BJ (cell line): ENCODE measurements around the gene ZNF738. TPM values are rescaled to one million over a fixed set of nuclear protein-coding genes. Genes with fewer than 3 reads are reported as not detected.

Source experiments
- CTCF ChIA-PET: fragments of 350-600 bp; formaldehyde crosslinking; extraction: SDS; loops from one replicate; lab custom pipeline; 2021; ENCODE audit warnings: antibody characterized with exemption, inconsistent platforms; lab: Yijun Ruan, JAX
- POLR2A ChIA-PET: fragments of 300-600 bp; sonication (Branson Sonifier 250); formaldehyde crosslinking; extraction: SDS; loops from one replicate; lab custom pipeline; 2021; ENCODE audit warnings: antibody characterized with exemption; lab: Charles Lee
- DNase-seq: peaks from one replicate; pipeline ENCODE4 v3.0.0-alpha.2; 2011; ENCODE audit warnings: low read depth
- H3K27me3 ChIP-seq: 2 replicates; pipeline ENCODE4 v1.6.0; 2011; ENCODE audit warnings: low read length; ENCODE audit not compliant: control insufficient read depth, insufficient read depth
- H3K36me3 ChIP-seq: 2 replicates; pipeline ENCODE4 v1.5.1; 2011; ENCODE audit warnings: low read length; ENCODE audit not compliant: control insufficient read depth, insufficient read depth
- H3K4me3 ChIP-seq: 2 replicates; pipeline ENCODE4 v1.5.1; 2011; ENCODE audit warnings: low read depth, mild to moderate bottlenecking, control low read depth, low read length
- polyA plus RNA-seq: library from polyadenylated mRNA; depleted of rRNA; stranded (reverse); fragments of >200 nt; gene quantifications from 2 replicates; pipeline ENCODE4 v1.2.3, GENCODE V29; 2011
- TF ChIP-seq, protein P1 (sequence below): IDR thresholded peaks from 2 replicates; pipeline ENCODE4 v1.5.1; 2011; ENCODE audit warnings: low read depth, mild to moderate bottlenecking, control low read depth, inconsistent platforms, low read length, moderate library complexity; ENCODE audit not compliant: insufficient read depth

The ZNF738 gene
- polyA plus RNA-seq, 1 experiment, result 4.2 TPM

DNA sequence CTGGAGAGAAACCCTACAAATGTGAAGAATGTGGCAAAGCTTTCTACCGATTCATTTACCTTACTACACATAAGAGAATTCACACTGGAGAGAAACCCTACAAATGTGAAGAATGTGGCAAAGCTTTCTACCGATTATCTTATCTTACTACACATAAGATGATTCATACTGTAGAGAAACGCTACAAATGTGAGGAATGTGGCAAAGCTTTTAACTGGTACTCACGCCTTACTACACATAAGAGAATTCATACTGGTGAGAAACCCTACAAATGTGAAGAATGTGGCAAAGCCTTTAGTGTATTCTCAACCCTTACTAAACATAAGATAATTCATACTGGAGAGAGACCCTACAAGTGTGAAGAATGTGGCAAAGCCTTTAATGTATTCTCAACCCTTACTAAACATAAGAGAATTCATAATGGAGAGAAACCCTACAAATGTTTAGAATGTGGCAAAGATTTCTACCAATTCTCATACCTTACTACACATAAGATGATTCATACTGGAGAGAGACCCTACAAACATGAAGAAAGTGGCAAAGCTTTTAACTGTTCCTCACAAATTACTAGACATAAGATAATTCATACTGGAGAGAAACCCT, 25.3 kb downstream of the ZNF738 start:
- H3K36me3 ChIP-seq, result no peaks in the 10 kb centered on the region
- H3K4me3 ChIP-seq, result no peak overlapping the region
- ChIA-PET POLR2A (no interaction called here), CTCF (no interaction called here)
- no peaks in the 10 kb centered on the region for H3K27me3 ChIP-seq
- no peak for DNase-seq
- TF ChIP-seq, protein P1, sequence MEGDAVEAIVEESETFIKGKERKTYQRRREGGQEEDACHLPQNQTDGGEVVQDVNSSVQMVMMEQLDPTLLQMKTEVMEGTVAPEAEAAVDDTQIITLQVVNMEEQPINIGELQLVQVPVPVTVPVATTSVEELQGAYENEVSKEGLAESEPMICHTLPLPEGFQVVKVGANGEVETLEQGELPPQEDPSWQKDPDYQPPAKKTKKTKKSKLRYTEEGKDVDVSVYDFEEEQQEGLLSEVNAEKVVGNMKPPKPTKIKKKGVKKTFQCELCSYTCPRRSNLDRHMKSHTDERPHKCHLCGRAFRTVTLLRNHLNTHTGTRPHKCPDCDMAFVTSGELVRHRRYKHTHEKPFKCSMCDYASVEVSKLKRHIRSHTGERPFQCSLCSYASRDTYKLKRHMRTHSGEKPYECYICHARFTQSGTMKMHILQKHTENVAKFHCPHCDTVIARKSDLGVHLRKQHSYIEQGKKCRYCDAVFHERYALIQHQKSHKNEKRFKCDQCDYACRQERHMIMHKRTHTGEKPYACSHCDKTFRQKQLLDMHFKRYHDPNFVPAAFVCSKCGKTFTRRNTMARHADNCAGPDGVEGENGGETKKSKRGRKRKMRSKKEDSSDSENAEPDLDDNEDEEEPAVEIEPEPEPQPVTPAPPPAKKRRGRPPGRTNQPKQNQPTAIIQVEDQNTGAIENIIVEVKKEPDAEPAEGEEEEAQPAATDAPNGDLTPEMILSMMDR, result no peak

DNA sequence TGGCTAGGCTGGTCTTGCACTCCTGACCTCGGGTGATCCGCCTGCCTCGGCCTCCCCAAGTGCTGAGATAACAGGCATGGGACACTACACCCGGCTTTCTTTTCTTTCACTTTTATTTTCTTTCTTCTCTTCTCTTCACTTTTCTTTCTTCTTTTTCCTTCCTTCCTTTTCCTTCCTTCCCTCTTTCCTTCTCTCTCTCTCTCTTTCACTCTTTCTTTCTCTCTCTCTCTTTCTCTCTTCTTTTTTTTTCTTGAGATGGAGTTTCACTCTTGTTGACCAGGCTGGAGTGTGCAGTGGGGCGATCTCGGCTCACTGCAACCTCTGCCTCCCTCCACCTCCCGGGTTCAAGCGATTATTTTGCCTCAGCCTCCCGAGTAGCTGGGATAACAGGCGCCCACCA, 37.3 kb downstream of the ZNF738 start:
- CTCF ChIA-PET, result no interaction called here
- POLR2A ChIA-PET, result no interaction called here
- Histone ChIP-seq H3K4me3 (no peak overlapping the region), H3K27me3 (no peaks in the 10 kb centered on the region), H3K36me3 (no peaks in the 10 kb centered on the region)
- DNase-seq, result no peak
- TF ChIP-seq, protein P1, result no peak

DNA sequence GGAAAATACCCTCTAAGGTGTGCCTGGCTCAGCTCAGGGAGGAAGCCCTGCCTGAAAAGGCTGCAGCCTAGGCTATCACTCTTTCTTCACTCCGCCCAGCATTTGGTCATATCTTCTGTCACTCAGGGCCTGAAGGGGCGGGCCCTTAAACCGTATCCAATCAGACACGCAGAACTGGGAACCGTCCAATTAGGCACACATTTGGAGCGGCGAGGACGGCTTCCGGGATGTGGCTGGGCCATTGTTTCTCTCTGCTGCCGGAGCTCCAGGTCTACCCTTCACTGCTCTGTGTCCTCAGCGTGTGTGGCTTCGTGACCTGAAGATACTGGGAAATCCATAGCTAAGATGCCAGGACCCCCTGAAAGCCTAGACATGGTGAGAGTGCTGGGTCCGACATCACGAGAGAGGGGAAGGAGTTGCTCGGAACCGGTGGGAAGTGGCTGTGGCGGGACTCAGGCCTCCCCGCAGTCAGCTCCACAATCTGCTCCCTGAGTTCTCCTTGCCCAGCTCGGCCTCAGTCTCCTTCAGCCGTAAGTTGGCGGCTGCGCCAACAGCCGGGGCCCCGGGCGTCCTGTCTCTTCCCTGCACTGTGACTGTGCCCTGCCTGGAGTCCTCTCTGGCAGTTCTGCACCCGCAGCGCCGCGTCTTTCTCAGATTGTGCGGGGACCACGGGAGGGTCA, 38.2 kb downstream of the ZNF738 start, which contains the start of gene ZNF493:
TSS of gene ZNF493 (plus strand) at position 241 of the 680 bp plus-strand sequence. CDS start at position 346, 105 bp downstream.
- POLR2A ChIA-PET, result no interaction called here
- CTCF ChIA-PET, result no interaction called here
- H3K36me3 ChIP-seq, result no peaks in the 10 kb centered on the region

GRCh38 chr19:21398851-21399250, 40.1 kb downstream of the ZNF738 start:
- CTCF ChIA-PET, result no interaction called here

More for the DNA sequence above, 38.2 kb downstream of the ZNF738 start, which contains the start of gene ZNF493:
- peak within 1 kb of the TSS; percentile 78 for H3K4me3 ChIP-seq
- DNase-seq, result peak; percentile 68
- TF ChIP-seq, protein P1, result no peak
- no peaks in the 10 kb centered on the region for H3K27me3 ChIP-seq

More at GRCh38 chr19:21398851-21399250, 40.1 kb downstream of the ZNF738 start:
- TF ChIP-seq, protein P1, result no peak
- Histone ChIP-seq H3K36me3 (peaks cover 1% of the 10 kb centered on the region; the same call in 1 of the 2 replicates), H3K4me3 (no peak overlapping the region), H3K27me3 (no peaks in the 10 kb centered on the region)
- no peak for DNase-seq
- POLR2A ChIA-PET, result no interaction called here
